HG03469 (cell line): ENCODE results near the gene TRERF1.

ENCODE experiments used
- ATAC-seq: cut with Tn5 transposase; IDR thresholded peaks from one replicate; pipeline ENCODE4 v1.9.1; 2021; ENCODE audit warnings: mild to moderate bottlenecking, moderate library complexity, moderate number of reproducible peaks; ENCODE audit not compliant: unreplicated experiment

Gene TRERF1

GRCh38 chr6:42428326-42429041 lies 23.2 kb downstream of the TRERF1 start:
- peak; percentile 47 for ATAC-seq

- no peak for ATAC-seq
Measured at GRCh38 chr6:42427871-42428270, 23.9 kb downstream of the TRERF1 start.

DNA sequence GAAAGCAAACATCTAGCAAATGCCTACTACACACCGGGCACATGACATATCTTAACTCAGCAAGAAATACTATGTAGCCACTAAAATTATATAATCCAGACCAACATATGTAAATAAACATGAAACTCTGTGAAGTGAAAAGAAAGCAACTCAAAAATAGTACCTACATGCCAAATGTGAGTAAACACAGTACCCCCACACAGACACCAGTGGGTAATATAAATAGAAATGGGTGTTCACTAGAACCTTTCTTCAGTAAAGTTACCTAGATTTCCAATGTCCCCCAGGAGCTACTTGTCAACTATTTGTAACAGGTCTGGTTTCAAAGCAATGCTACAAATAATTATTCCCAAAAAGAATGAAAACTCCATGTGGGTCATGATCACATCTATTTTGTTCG lies 25.5 kb downstream of the TRERF1 start:
- ATAC-seq = no peak

- ATAC-seq = no peak
Measured at GRCh38 chr6:42424906-42425474, 26.7 kb downstream of the TRERF1 start.

DNA sequence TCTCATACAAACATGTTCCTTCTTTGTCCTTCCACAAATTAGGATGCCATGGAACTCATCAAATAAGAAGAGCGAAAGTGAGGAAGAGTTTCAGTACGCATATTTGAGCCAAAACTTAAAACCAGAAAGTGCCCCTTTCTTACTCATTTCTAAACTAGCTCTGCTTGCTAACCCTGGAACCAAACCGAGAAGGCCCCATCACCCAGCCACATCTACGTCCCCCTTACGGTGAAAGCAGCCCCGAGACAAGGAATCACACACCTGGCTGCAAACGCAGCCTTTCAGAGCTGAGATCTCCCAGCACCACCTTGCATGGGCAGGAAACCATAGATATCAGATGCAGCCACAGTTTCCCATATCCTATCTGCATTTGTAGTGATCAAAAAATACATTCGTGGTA lies 28.5 kb downstream of the TRERF1 start:
- ATAC-seq = no peak

DNA sequence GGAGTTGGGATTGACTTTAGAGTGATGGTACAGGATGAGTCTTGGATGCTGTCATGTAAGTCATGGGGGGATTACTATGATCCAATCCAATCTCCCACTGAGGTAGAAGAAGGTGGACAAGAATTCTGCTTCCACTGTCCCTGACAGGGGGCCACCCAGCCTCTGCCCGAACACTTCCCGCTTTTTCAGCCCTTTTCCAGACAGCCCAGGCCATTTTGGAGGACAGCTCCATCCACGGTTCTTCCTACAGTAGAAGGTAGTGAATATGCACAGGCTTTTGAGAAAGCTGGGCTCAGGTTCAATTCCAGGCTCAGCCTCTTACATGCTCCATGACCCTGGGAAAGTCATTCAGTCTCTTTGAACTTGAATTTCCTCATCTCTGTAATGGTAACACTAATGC lies 31.0 kb downstream of the TRERF1 start:
- ATAC-seq = no peak

- ATAC-seq = no peak
Measured at GRCh38 chr6:42419490-42420280, 32.0 kb downstream of the TRERF1 start.

DNA sequence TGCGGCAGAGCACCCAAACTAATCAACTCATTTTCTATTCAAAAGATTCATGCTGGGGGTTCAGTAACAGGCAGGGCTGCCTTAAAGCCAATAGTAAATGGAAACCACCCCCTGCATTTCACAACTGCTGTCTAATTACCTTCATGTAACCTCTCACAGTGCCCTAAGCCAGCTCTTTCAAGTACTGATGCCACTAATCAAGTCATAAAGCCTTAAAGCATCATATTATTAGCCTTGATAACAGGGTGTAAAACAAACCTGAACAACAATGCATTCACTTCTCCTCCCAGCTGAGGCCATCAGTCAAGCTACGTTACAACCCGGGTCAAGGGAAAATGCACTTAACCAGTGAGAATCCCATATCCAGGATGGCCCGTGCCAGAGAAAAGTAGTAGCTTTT lies 33.0 kb downstream of the TRERF1 start:
- ATAC-seq = no peak

DNA sequence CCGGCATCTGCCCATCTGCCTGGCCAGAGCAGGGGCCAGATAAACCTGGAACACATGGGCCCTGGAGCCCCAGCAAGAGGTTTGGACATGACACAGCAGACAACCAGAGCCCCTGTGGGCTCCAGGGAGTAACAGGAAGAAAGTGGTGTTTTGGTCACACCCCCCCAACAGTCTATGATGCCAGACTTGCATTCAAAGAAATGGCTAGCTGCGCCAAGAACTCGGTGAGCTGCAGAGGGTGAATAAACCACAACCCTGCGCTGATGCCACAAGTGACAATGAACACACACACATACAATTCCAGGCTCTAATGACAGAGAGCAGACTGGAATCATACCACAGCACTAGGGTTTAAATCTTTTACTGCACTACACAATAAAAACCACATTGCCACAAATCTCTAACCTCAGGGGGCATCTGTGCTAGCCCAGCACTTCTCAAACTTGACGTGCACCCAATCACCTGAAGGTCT lies 34.0 kb downstream of the TRERF1 start:
- ATAC-seq = no peak

DNA sequence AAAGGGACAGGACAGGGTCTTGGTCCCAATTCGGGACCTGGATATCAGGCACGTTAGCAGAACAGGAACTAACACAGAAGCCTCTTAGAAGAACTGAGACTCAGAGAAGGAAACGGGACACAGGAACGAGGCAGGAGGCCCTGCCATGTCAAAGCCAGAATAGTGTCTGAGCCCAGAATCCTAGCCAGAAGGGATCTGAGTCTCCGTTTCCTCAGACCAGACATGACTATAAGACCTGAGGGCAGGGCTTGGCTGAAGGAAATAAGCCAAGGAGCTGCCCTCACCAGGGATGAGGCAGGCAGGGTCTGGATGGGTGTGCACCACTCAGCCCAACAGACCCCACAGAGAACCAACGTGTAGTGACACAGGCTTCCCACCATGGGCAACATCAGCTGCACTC lies 40.3 kb downstream of the TRERF1 start:
- no peak for ATAC-seq

- ATAC-seq = no peak
Measured at GRCh38 chr6:42410861-42411260, 40.9 kb downstream of the TRERF1 start.

GRCh38 chr6:42409581-42409980 lies 42.1 kb downstream of the TRERF1 start:
- no peak for ATAC-seq

GRCh38 chr6:42407379-42407778 lies 44.3 kb downstream of the TRERF1 start:
- no peak for ATAC-seq

DNA sequence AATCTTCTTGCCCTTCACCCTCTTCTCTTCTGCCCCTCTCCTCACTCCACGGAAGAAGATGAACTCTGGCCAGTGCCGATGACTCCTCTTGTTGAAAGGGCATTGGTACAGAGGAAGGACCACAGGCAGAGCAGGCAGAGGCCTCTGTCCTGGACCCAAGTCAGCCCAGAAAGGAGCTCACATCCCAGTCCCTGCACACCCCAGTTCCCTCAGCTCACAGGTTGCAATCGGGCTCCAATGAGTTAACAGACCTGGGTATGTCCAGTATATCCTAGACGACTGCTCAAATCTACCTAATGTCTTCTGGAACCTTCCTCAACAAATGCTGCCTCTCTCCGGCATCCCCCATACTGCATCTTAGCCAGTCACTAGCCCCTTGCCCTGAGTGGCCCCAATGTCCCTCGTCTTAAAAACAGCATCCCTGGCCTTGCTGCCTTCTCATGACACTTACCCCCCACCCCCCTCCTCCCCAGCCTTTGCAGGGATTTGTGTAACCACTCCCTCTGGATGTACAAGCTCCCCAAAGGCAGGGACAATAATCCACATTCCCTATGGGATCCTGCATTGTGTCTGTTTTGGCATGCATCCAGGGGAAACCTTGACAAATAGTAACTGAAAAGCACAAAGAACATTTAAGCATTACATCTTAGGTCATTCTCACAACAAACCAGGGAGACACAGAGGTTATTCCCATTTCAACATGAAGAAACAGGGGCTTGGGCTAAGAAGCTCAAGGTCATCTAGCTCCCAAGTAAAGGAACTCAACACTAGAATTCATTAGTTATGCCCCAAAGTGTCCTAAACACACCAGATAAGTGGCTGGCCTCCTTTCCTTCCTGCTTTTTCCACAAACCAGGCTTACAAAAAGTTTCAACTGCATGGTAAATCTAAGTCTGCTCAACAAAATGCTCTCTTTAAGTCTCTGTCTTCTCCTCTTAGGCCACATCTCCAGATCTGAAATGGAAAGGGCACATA lies 45.1 kb downstream of the TRERF1 start:
- ATAC-seq = no peak

GRCh38 chr6:42405021-42405420 lies 46.7 kb downstream of the TRERF1 start:
- ATAC-seq = no peak

DNA sequence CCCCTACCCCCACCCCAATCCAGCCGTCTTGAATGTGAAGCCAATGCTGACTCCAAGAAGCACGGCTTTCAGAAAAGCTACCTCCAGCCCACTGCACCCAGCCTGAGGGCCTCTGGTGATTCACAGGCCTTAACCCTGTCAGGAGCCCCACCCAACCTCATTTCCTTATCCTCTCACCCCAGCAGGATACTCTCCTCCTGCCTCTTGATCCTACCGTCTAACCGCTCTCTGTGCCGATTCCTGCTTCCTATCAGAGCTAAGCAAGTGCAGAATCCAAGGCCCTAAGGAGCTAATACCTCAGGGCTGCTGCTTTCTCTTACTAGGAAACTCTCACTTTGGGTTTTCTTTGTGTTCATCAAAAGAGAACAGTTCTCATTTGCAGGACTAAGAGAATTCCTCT lies 47.2 kb downstream of the TRERF1 start:
- ATAC-seq = no peak

- ATAC-seq = no peak
Measured at GRCh38 chr6:42403831-42404230, 47.9 kb downstream of the TRERF1 start.

- no peak for ATAC-seq
Measured at GRCh38 chr6:42403421-42403820, 48.3 kb downstream of the TRERF1 start.

DNA sequence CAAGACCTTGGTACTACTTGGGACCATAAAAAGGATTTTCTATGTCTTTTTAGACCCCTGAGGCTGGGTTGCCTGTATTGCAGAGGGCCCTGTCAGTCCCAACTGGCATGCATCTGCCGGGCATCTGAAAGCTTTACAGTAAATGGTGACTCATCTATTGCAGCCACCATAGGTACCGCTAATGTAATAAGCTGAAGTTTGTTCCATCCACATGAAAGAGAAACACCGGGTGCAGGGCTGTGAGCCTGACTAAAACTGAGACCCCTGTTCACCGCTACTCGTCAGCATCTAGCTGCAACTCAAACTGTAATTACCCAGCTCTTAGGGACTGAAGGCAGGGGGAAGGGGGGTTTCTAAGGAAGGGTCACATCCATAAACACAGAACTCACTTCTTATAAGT lies 49.5 kb downstream of the TRERF1 start:
- ATAC-seq = peak; percentile 70

DNA sequence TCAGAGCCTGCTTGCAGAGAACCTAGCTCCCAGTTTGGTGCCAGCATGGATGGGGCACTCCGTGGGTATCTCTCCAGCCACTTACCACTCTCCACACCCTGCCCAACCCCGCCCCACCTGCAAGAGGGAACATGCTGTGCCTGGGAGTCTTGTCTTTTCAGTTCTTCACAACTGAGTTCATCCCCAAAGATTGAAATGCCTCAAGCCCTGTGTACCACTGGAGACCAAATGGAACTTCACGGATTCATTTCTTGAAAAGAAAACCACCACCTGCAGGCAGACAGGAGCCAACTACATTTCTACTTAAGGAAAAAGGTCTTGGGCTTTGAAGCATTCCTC lies 50.1 kb downstream of the TRERF1 start:
- ATAC-seq = no peak
